ENCODE results near the gene MYEOV.

DNA sequence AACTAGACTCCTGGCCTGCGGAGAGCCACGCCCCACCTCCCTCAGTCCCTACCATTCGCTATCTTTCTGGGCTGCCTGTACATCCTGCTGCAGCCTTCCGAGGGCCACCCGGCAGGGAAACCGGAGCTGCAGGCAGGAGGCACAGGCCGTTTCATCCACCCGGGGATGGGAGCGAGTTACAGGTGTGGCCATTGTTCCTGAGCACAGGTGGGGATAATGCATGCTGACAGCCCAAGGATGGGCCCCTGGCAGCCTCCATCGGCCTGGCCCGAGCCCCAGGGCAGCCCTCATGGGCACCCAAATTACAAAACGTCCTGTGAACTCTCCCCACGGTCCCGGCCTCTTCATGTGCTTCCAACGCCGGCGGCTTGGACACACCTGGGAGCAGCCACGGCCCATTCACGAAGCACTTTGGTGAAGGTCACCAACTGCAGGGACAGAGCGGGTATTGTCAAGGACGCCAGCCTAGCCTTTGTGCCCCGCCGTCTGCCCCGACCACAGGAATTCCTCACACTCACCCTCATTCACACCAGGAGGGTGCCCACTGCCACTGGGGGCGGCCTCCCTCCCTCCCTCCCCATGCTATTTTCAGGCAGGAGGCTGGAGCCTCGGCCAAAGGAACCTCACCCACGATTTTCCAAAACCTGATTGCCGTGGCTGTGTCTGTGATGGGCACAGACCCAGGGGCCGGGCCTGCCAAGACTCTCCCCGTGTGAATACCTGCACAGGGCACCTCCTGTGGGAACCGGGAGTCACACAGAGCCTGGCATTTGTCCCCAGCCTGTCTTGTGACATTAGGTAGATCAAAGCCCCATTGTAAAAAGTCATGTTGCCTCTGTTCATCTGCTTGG lies 42.1 kb upstream of the MYEOV start:
- TF ChIP-seq, protein P1, sequence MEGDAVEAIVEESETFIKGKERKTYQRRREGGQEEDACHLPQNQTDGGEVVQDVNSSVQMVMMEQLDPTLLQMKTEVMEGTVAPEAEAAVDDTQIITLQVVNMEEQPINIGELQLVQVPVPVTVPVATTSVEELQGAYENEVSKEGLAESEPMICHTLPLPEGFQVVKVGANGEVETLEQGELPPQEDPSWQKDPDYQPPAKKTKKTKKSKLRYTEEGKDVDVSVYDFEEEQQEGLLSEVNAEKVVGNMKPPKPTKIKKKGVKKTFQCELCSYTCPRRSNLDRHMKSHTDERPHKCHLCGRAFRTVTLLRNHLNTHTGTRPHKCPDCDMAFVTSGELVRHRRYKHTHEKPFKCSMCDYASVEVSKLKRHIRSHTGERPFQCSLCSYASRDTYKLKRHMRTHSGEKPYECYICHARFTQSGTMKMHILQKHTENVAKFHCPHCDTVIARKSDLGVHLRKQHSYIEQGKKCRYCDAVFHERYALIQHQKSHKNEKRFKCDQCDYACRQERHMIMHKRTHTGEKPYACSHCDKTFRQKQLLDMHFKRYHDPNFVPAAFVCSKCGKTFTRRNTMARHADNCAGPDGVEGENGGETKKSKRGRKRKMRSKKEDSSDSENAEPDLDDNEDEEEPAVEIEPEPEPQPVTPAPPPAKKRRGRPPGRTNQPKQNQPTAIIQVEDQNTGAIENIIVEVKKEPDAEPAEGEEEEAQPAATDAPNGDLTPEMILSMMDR (IDR thresholded peaks at IDR 0.05 in 4 of 5, conservative IDR thresholded peaks at IDR 0.05 in 1 of 5), result no peak
- no peak for TF ChIP-seq POLR2A (IDR thresholded peaks at IDR 0.05)

Data from gastrocnemius medialis (tissue), 4 donors.